Endothelial cell of umbilical vein (primary cell): Measurements from ENCODE around the gene ST6GALNAC3. TPM values are rescaled to one million over a fixed set of nuclear protein-coding genes. Genes with fewer than 3 reads are reported as not detected.

Source experiments
- BruUV-seq: library from RNA; stranded (reverse); fragments of 400-500 nt; replicated peaks from 2 replicates; lab custom pipeline; 2021; lab: Mats Ljungman, UMichigan
- CTCF ChIA-PET: fragments of 300-600, 350-600 bp; sonication (Branson Sonifier 250); formaldehyde crosslinking; loops from one replicate; lab custom pipeline; 2021; ENCODE audit warnings: antibody characterized with exemption, inconsistent platforms; lab: Charles Lee
- POLR2A ChIA-PET: fragments of 300-600, 350-600 bp; sonication (Branson Sonifier 250); formaldehyde crosslinking; loops from one replicate; lab custom pipeline; 2021; ENCODE audit warnings: antibody characterized with exemption, inconsistent platforms; lab: Charles Lee
- DNase-seq: peaks from one replicate; pipeline ENCODE4 v3.0.0-alpha.2; 2011; ENCODE audit warnings: low read depth, low spot score
- FAIRE-seq: peaks from 2 replicates; lab custom pipeline; 2011; peaks lifted over from hg19 to GRCh38; lab: Jason Lieb, UNC
- H2AFZ ChIP-seq: 2 replicates; pipeline ENCODE4 v1.6.0; 2012; ENCODE audit warnings: low read depth, low read length, control low read depth, inconsistent platforms
- H3K27ac ChIP-seq: 2 replicates; pipeline ENCODE4 v1.5.1; 2011; ENCODE audit warnings: low read depth, mild to moderate bottlenecking, control low read depth, low read length, moderate library complexity; ENCODE audit not compliant: insufficient read depth
- H3K27me3 ChIP-seq, 2 experiments: 2 replicates each; pipeline versions ENCODE4 v1.6.0 to v1.6.1; 2011; ENCODE audit warnings: low read length in 2 of 2, mixed read lengths in 1 of 2; ENCODE audit not compliant: control insufficient read depth in 2 of 2, insufficient read depth in 2 of 2
- H3K36me3 ChIP-seq, 2 experiments: 2 replicates in 1 of 2; 3 replicates in 1 of 2; pipeline ENCODE4 v1.5.1; 2011; ENCODE audit warnings: low read length in 2 of 2, mild to moderate bottlenecking in 1 of 2, moderate library complexity in 1 of 2; ENCODE audit not compliant: control insufficient read depth in 2 of 2, insufficient read depth in 2 of 2; ENCODE audit errors: extremely low read depth in 1 of 2
- H3K4me1 ChIP-seq: 3 replicates; pipeline ENCODE4 v1.5.1; 2011; ENCODE audit warnings: mild to moderate bottlenecking, low read length; ENCODE audit not compliant: control insufficient read depth, insufficient read depth; ENCODE audit errors: extremely low read depth
- H3K4me2 ChIP-seq: 2 replicates; pipeline ENCODE4 v1.6.1; 2011; ENCODE audit warnings: low read length, control low read depth, mixed read lengths; ENCODE audit not compliant: insufficient read depth
- H3K4me3 ChIP-seq, 3 experiments: fragments of 200-600 bp in 1 of 3; sonication (generic), shearing (Covaris generic) in 1 of 3; replicated peaks in 1 of 3; 2 replicates each; pipeline ENCODE4 v1.5.1; 2011 to 2016; ENCODE audit warnings: control low read depth in 3 of 3, low read length in 3 of 3, mild to moderate bottlenecking in 2 of 3, inconsistent platforms in 1 of 3, low read depth in 1 of 3, moderate library complexity in 1 of 3; ENCODE audit not compliant: insufficient read depth in 1 of 3
- H3K79me2 ChIP-seq: 2 replicates; pipeline ENCODE4 v1.6.0; 2012; ENCODE audit warnings: low read length, inconsistent platforms; ENCODE audit not compliant: control insufficient read depth, insufficient read depth
- H3K9ac ChIP-seq: replicated peaks from 2 replicates; pipeline ENCODE3; 2011; ENCODE audit warnings: low read length, control low read depth; ENCODE audit not compliant: insufficient read depth; ENCODE audit errors: extremely low read depth
- H3K9me1 ChIP-seq: replicated peaks from 3 replicates; pipeline ENCODE4 v1.6.0; 2011; ENCODE audit warnings: mild to moderate bottlenecking, low read length; ENCODE audit not compliant: control insufficient read depth, insufficient read depth; ENCODE audit errors: extremely low read depth
- H3K9me3 ChIP-seq: replicated peaks from 2 replicates; pipeline ENCODE4 v1.5.1; 2012; ENCODE audit warnings: low read length, inconsistent platforms; ENCODE audit not compliant: control insufficient read depth, insufficient read depth
- H4K20me1 ChIP-seq: replicated peaks from 2 replicates; pipeline ENCODE3; 2011; ENCODE audit warnings: mild to moderate bottlenecking, low read length; ENCODE audit not compliant: control insufficient read depth, insufficient read depth; ENCODE audit errors: extremely low read depth
- EZH2 ChIP-seq: IDR thresholded peaks from 2 replicates; pipeline ENCODE4 v1.6.1; 2012; ENCODE audit warnings: borderline replicate concordance, low read depth, mild to moderate bottlenecking, moderate library complexity, low read length, inconsistent platforms; ENCODE audit not compliant: severe bottlenecking
- FOS ChIP-seq: IDR thresholded peaks from 2 replicates; pipeline ENCODE4 v1.6.1; 2011; ENCODE audit warnings: mild to moderate bottlenecking, low read length, moderate library complexity, borderline replicate concordance; ENCODE audit not compliant: insufficient read depth
- GATA2 ChIP-seq: IDR thresholded peaks from 2 replicates; pipeline ENCODE4 v1.7.0; 2011; ENCODE audit warnings: low read depth, mild to moderate bottlenecking, moderate library complexity, mixed read lengths, low read length; ENCODE audit not compliant: insufficient read length, insufficient read depth
- JUN ChIP-seq: IDR thresholded peaks from 2 replicates; pipeline ENCODE4 v1.6.1; 2011; ENCODE audit warnings: borderline replicate concordance, low read depth; ENCODE audit not compliant: insufficient read length, insufficient read depth
- MYC ChIP-seq: IDR thresholded peaks from one replicate; pipeline ENCODE4 v1.6.1; 2011; ENCODE audit warnings: mild to moderate bottlenecking, low read depth, low read length
- POLR2A ChIP-seq: IDR thresholded peaks from 2 replicates; pipeline ENCODE4 v1.6.1; 2012; ENCODE audit warnings: low read depth, mild to moderate bottlenecking, control low read depth, low read length
- POLR2AphosphoS5 ChIP-seq: IDR thresholded peaks from 2 replicates; pipeline ENCODE4 v1.6.1; 2012; ENCODE audit warnings: low read depth, mild to moderate bottlenecking, control low read depth, low read length, moderate library complexity; ENCODE audit not compliant: insufficient read depth
- dilution Hi-C: fragments of 300-500 bp; cut with MboI; formaldehyde crosslinking; loops from one replicate; pipeline ENCODE4 v1.15.0; 2019; ENCODE audit warnings: low sequenced_read_pairs; ENCODE audit not compliant: extremely low pct_ligation_motif_present
- intact Hi-C: fragments of 100-400 bp; cut with micrococcal nuclease; formaldehyde crosslinking; loops from one replicate; pipeline ENCODE4 v1.10.0; 2022
- polyA plus RNA-seq, 4 experiments: library from polyadenylated mRNA; depleted of rRNA in 3 of 4; stranded (reverse) in 3 of 4; unstranded in 1 of 4; fragments of >200 nt; gene quantifications; 2 replicates each; pipeline versions ENCODE4 v1.2.1 to v1.2.3, GENCODE V29; 2011 to 2012; ENCODE audit warnings: missing spikeins in 1 of 4
- total RNA-seq: library from RNA; stranded (reverse); gene quantifications from 2 replicates; pipeline ENCODE4 v1.2.3, GENCODE V29; 2021
- TF ChIP-seq, protein P1 (sequence below), 2 donors: IDR thresholded peaks; 1 replicate in 1 of 2; 2 replicates in 1 of 2; pipeline ENCODE4 v1.5.1; 2011; ENCODE audit warnings: low read length in 2 of 2, mild to moderate bottlenecking in 2 of 2, moderate library complexity in 2 of 2, control low read depth in 1 of 2, inconsistent platforms in 1 of 2, low read depth in 1 of 2; ENCODE audit not compliant: insufficient read depth in 1 of 2; ENCODE audit errors: extremely low read depth in 1 of 2
- TF ChIP-seq, protein P2 (sequence below): IDR thresholded peaks from 2 replicates; pipeline ENCODE4 v1.6.1; 2011; ENCODE audit not compliant: insufficient read depth, insufficient read length

The ST6GALNAC3 gene
- total and polyA plus RNA-seq, 2 donors (not counting 3 experiments of a cell fraction or from before 2014, with no cell fraction given) = 7.6 to 48.3 TPM

DNA sequence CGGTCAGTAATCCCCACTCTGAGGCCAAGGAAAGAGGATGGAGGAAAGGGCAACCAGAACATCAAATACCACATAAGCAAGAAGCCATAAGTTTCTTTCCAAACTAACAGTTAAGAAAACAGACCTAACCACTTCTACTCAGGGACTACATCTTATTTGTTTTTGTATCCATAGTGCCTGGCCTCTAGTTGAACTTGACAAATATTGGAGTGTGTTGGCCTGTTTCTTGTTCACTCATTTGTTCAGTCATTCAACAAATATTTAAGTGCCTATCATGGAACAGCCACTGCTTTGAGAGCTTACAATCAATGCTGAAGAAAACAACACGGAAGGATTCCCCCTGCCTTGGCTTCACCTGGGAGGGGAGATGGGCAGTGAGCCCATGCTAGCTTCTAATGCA lies 69.7 kb downstream of the ST6GALNAC3 start:
- dilution Hi-C loops = no loop called here
- Histone ChIP-seq H3K79me2 (no peaks in the 10 kb centered on the region), H3K9ac (no peak overlapping the region), H3K36me3 (no peaks in the 10 kb centered on the region), H2AFZ (no peak overlapping the region), H3K4me1 (no peaks in the 10 kb centered on the region), H3K9me3 (no peaks in the 10 kb centered on the region), H4K20me1 (no peaks in the 10 kb centered on the region), H3K4me3 (no peak overlapping the region), H3K27me3 (no peaks in the 10 kb centered on the region), H3K27ac (no peak overlapping the region), H3K4me2 (no peak overlapping the region), H3K9me1 (no peaks in the 10 kb centered on the region)
- TF ChIP-seq POLR2AphosphoS5 (no peak), FOS (no peak), POLR2A (no peak), GATA2 (no peak), EZH2 (no peak), JUN (no peak), MYC (no peak)
- TF ChIP-seq, protein P1, sequence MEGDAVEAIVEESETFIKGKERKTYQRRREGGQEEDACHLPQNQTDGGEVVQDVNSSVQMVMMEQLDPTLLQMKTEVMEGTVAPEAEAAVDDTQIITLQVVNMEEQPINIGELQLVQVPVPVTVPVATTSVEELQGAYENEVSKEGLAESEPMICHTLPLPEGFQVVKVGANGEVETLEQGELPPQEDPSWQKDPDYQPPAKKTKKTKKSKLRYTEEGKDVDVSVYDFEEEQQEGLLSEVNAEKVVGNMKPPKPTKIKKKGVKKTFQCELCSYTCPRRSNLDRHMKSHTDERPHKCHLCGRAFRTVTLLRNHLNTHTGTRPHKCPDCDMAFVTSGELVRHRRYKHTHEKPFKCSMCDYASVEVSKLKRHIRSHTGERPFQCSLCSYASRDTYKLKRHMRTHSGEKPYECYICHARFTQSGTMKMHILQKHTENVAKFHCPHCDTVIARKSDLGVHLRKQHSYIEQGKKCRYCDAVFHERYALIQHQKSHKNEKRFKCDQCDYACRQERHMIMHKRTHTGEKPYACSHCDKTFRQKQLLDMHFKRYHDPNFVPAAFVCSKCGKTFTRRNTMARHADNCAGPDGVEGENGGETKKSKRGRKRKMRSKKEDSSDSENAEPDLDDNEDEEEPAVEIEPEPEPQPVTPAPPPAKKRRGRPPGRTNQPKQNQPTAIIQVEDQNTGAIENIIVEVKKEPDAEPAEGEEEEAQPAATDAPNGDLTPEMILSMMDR (IDR thresholded peaks at IDR 0.05; ENCODE audit: extremely low read depth in 1 of 2, insufficient read depth in 1 of 2, low read depth in 1 of 2, low read length in 2 of 2) = no peak
- TF ChIP-seq, protein P2, sequence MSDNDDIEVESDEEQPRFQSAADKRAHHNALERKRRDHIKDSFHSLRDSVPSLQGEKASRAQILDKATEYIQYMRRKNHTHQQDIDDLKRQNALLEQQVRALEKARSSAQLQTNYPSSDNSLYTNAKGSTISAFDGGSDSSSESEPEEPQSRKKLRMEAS = no peak
- BruUV-seq = no TSS peak
- ChIA-PET CTCF (interaction anchor here (1.5 to 3.2 kb wide), 2 partner anchors 10 to 109 kb away, joined by 8 to 22 read pairs; no protein-coding TSS in a partner anchor), POLR2A (no interaction called here)
- FAIRE-seq (no peak), DNase-seq (no peak)
- intact Hi-C loops = no loop called here
